Esophagus muscularis mucosa (tissue), 4 donors: Measurements from ENCODE around the gene NSD1. TPM values are rescaled to one million over a fixed set of nuclear protein-coding genes. Genes with fewer than 3 reads are reported as not detected.

Experiments used
- DNase-seq: peaks from one replicate; pipeline ENCODE4 v3.0.0-alpha.2; 2017; ENCODE audit errors: extremely low spot score
- H3K27ac ChIP-seq, 4 donors: fragments of 200-600 bp; sonication (generic); replicated peaks in 1 of 4; 1 replicate in 3 of 4; 2 replicates in 1 of 4; pipeline ENCODE4 v1.5.1; 2016 to 2019; ENCODE audit warnings: mild to moderate bottlenecking in 1 of 4
- H3K27me3 ChIP-seq, 4 donors: fragments of 200-600 bp; sonication (generic); one replicate each; pipeline versions ENCODE4 v1.5.1 to v1.6.0; 2016 to 2019
- H3K36me3 ChIP-seq, 4 donors: fragments of 200-600 bp; sonication (generic); one replicate each; pipeline ENCODE4 v1.5.1; 2016 to 2019
- H3K4me1 ChIP-seq, 4 donors: fragments of 200-600 bp; sonication (generic); one replicate each; pipeline ENCODE4 v1.5.1; 2016 to 2019
- H3K4me3 ChIP-seq, 4 donors: fragments of 200-600 bp; sonication (generic); 1 replicate in 2 of 4; 2 replicates in 2 of 4; pipeline ENCODE4 v1.5.1; 2016 to 2019; ENCODE audit warnings: mild to moderate bottlenecking in 4 of 4, moderate library complexity in 1 of 4
- H3K9me3 ChIP-seq, 4 donors: fragments of 200-600 bp; sonication (generic); 1 replicate in 3 of 4; 2 replicates in 1 of 4; pipeline ENCODE4 v1.5.1; 2016 to 2019
- EP300 ChIP-seq: sonication (generic); formaldehyde crosslinking; IDR thresholded peaks from one replicate; pipeline ENCODE4 v1.6.1; 2017; ENCODE audit warnings: antibody characterized with exemption
- POLR2A ChIP-seq: fragments of 450-650 bp; IDR thresholded peaks from one replicate; pipeline ENCODE4 v1.6.1; 2017; ENCODE audit warnings: antibody characterized with exemption, moderate library complexity, mild to moderate bottlenecking, low read depth
- POLR2AphosphoS5 ChIP-seq, 2 donors: sonication (generic); formaldehyde crosslinking; IDR thresholded peaks; one replicate each; pipeline ENCODE4 v1.6.1; 2017; ENCODE audit warnings: antibody characterized with exemption in 2 of 2
- WGBS: methylation state at CpG from one replicate; pipeline ENCODE4 v1.1.5; 2018; 5-methylcytosine and 5-hydroxymethylcytosine counted together
- intact Hi-C: fragments of 100-400 bp; cut with DNase I; formaldehyde crosslinking; loops from one replicate; pipeline ENCODE4 v1.15.1; 2023
- total RNA-seq, 4 donors: library from RNA; depleted of rRNA; stranded (reverse); fragments of >200 nt; gene quantifications; one replicate each; pipeline versions ENCODE4 v1.1.0 to v1.2.1, GENCODE V29; 2016
- TF ChIP-seq, protein P1 (sequence below), 3 experiments: fragments of 200-600 bp in 2 of 3; fragments of 450-650 bp in 1 of 3; sonication (generic) in 2 of 3; IDR thresholded peaks; one replicate each; pipeline ENCODE4 v1.5.1; 2017 to 2019; ENCODE audit warnings: antibody characterized with exemption in 3 of 3, mild to moderate bottlenecking in 2 of 3, moderate library complexity in 1 of 3

The NSD1 gene
- total RNA-seq, 4 donors from 2014 or later, result 35.1 to 47.9 (median 43.7) TPM

DNA sequence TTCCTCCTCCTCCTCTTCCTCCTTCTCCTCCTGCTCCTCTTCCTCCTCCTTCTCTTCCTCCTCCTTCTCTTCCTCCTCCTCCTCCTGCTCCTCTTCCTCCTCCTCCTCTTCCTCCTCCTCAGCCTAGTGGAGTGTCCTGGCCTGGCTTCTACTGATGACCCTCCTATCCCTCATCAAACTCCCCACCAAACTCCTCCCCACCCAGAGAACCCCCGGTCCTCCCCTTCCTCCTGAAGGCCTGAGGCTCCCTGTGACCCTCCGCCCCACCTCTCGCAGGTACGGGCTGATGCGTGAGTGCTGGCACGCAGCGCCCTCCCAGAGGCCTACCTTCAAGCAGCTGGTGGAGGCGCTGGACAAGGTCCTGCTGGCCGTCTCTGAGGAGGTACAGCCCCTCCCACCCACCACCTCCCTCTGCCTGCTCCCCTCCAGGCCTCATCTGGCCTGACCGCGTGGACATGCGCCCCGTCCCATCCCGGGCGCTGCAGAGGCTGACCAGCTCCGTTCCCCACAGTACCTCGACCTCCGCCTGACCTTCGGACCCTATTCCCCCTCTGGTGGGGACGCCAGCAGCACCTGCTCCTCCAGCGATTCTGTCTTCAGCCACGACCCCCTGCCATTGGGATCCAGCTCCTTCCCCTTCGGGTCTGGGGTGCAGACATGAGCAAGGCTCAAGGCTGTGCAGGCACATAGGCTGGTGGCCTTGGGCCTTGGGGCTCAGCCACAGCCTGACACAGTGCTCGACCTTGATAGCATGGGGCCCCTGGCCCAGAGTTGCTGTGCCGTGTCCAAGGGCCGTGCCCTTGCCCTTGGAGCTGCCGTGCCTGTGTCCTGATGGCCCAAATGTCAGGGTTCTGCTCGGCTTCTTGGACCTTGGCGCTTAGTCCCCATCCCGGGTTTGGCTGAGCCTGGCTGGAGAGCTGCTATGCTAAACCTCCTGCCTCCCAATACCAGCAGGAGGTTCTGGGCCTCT lies 36.3 kb upstream of the NSD1 start:
- no peaks in the 10 kb centered on the region for H3K9me3 ChIP-seq
- H3K36me3 ChIP-seq, result no peaks in the 10 kb centered on the region
- 94% methylated on average over 25 of the region's 30 CpGs for WGBS
- peaks cover 0 to 30% (median 0%) of the 10 kb centered on the region in 4 donors for H3K27me3 ChIP-seq
- no peak overlapping the region for H3K27ac ChIP-seq
- H3K4me1 ChIP-seq, result peaks cover 7 to 33% (median 31%) of the 10 kb centered on the region in 4 donors
- TF ChIP-seq EP300 (no peak), POLR2A (no peak), POLR2AphosphoS5 (IDR thresholded peaks at IDR 0.05) (no peak)
- TF ChIP-seq, protein P1, sequence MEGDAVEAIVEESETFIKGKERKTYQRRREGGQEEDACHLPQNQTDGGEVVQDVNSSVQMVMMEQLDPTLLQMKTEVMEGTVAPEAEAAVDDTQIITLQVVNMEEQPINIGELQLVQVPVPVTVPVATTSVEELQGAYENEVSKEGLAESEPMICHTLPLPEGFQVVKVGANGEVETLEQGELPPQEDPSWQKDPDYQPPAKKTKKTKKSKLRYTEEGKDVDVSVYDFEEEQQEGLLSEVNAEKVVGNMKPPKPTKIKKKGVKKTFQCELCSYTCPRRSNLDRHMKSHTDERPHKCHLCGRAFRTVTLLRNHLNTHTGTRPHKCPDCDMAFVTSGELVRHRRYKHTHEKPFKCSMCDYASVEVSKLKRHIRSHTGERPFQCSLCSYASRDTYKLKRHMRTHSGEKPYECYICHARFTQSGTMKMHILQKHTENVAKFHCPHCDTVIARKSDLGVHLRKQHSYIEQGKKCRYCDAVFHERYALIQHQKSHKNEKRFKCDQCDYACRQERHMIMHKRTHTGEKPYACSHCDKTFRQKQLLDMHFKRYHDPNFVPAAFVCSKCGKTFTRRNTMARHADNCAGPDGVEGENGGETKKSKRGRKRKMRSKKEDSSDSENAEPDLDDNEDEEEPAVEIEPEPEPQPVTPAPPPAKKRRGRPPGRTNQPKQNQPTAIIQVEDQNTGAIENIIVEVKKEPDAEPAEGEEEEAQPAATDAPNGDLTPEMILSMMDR (IDR thresholded peaks at IDR 0.05), result no peak
- H3K4me3 ChIP-seq, result no peak overlapping the region
- no peak for DNase-seq
- intact Hi-C loops, result no loop called here

DNA sequence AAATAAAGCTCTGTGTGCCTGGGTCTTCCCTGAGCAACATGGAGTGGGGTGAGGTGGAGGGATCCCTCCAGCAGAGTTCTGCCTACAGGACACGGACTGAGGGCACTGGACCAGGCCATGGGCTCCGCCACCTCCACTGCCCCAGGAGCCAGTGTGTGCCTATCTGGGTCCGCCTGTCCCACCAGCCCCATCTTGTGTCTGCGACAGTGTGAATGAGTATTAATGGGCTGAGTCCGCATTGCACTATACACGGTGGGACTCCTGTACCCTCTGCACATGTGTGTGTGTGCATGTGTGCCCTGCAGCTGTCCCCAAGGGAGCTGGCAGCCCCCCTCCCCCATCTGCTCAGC lies 35.5 kb upstream of the NSD1 start:
- intact Hi-C loops, result no loop called here
- Histone ChIP-seq H3K36me3 (no peaks in the 10 kb centered on the region), H3K27me3 (peaks cover 0 to 26% (median 0%) of the 10 kb centered on the region in 4 donors), H3K4me1 (peaks cover 7 to 33% (median 31%) of the 10 kb centered on the region in 4 donors), H3K4me3 (no peak overlapping the region), H3K27ac (no peak overlapping the region), H3K9me3 (no peaks in the 10 kb centered on the region)
- TF ChIP-seq POLR2AphosphoS5 (IDR thresholded peaks at IDR 0.05), result no peak
- no peak for TF ChIP-seq POLR2A
- TF ChIP-seq EP300, result no peak
- TF ChIP-seq, protein P1 (IDR thresholded peaks at IDR 0.05), result no peak
- 89% methylated on average over 6 of the region's 6 CpGs for WGBS
- DNase-seq, result no peak

- Histone ChIP-seq H3K4me3 (no peak overlapping the region), H3K27ac (no peak overlapping the region), H3K9me3 (no peaks in the 10 kb centered on the region), H3K36me3 (no peaks in the 10 kb centered on the region), H3K4me1 (peaks cover 7 to 30% (median 28%) of the 10 kb centered on the region in 4 donors), H3K27me3 (peaks cover 0 to 22% (median 0%) of the 10 kb centered on the region in 4 donors)
- DNase-seq, result no peak
- no peak for TF ChIP-seq POLR2AphosphoS5 (IDR thresholded peaks at IDR 0.05)
- TF ChIP-seq EP300, result no peak
- TF ChIP-seq, protein P1 (IDR thresholded peaks at IDR 0.05), result no peak
- TF ChIP-seq POLR2A, result no peak
- 56% methylated on average over 18 of the region's 18 CpGs for WGBS
- intact Hi-C loops, result no loop called here
These were observed 35.0 kb upstream of the NSD1 start for GRCh38 chr5:177098470-177099141.

DNA sequence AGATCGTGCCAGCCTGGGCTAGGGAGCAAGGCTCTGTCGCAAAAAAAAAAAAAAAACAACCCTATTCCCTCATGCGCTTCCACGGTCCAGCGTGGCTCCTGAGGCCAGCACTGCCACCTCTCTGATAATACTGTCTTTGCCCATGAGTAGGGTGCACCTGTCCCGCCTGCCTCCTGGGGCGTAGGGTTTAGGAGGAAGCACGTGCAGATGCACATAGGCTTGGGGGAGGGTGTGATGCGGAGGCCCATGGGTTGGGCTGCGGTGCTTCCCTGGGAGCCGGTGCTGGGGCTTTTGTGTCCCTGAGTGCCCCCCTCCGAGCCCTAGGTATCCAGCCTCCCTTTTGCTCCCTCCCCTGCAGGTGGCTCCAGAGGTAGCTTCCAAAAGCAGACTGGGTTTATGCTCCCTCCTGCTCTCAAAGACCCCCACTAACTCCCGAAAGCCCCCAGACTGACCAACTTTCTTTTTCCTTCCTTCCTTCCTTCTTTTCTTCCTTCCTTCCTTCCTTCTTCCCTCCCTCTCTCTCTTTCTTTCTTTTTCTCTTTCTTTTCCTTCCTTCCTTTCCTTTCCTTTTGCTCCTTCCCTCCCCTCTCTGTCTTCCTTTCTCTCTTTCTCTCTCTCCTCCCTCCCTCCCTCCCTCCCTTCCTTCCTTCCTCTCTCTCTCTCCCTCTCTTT lies 34.0 kb upstream of the NSD1 start:
- H3K27ac ChIP-seq, result no peak overlapping the region
- H3K27me3 ChIP-seq, result peaks cover 0 to 22% (median 0%) of the 10 kb centered on the region in 4 donors
- no peak for DNase-seq
- H3K4me1 ChIP-seq, result peaks cover 7 to 21% (median 20%) of the 10 kb centered on the region in 4 donors
- 72% methylated on average over 12 of the region's 13 CpGs for WGBS
- intact Hi-C loops, result no loop called here
- no peak overlapping the region for H3K4me3 ChIP-seq
- no peaks in the 10 kb centered on the region for H3K9me3 ChIP-seq
- no peaks in the 10 kb centered on the region for H3K36me3 ChIP-seq
- TF ChIP-seq POLR2A (no peak), POLR2AphosphoS5 (IDR thresholded peaks at IDR 0.05) (no peak), EP300 (no peak)
- TF ChIP-seq, protein P1 (IDR thresholded peaks at IDR 0.05), result no peak
